ENCODE measurements around the gene BPGM.
"Not testable (repeated sequence)": the region's sequence is repeated elsewhere in the genome, so short reads cannot be mapped to it uniquely, and the experiment has no call there.

BPGM gene

DNA sequence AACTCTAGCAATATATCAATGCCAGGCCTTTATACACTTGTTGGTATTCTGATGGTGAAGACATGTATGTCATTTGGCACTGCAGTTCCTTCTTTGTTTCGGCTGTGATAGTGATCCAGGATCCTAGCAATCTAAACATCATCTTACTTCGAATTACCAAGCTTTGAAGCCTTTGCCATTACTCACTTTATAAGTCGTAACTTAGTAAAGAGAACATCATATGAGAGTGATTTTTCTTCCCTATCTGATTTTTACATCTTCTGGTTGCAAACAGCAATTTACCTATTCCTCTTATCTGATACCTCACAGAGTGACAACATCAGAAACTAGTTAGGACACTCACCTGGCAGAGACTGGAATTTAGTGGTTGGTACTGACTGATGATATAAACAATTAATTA, 7.6 kb upstream of the BPGM start:
- H3K27ac ChIP-seq (ENCODE audit: low read depth, low read length, poor library complexity, severe bottlenecking), result no peak overlapping the region
- no peaks in the 10 kb centered on the region for H3K79me2 ChIP-seq (ENCODE audit: insufficient read depth, low read length)
- no peaks in the 10 kb centered on the region for H3K4me1 ChIP-seq (ENCODE audit: insufficient read depth, low read length, severe bottlenecking)
- no peaks in the 10 kb centered on the region for H3K36me3 ChIP-seq (ENCODE audit: insufficient read depth, low read length)
- H3F3A ChIP-seq (ENCODE audit: insufficient read depth, low read length), result no peaks in the 10 kb centered on the region
- H3K4me2 ChIP-seq (ENCODE audit: low read length), result no peak overlapping the region
- no peaks in the 10 kb centered on the region for H4K20me1 ChIP-seq (ENCODE audit: insufficient read depth, low read length)
- H3K9me3 ChIP-seq (ENCODE audit: low read length), result no peaks in the 10 kb centered on the region
- H3K9ac ChIP-seq (ENCODE audit: low read length), result no peak overlapping the region
- no peak for TF ChIP-seq EZH2 (IDR thresholded peaks at IDR 0.05; ENCODE audit: borderline replicate concordance, low read length)
- TF ChIP-seq, protein P1, sequence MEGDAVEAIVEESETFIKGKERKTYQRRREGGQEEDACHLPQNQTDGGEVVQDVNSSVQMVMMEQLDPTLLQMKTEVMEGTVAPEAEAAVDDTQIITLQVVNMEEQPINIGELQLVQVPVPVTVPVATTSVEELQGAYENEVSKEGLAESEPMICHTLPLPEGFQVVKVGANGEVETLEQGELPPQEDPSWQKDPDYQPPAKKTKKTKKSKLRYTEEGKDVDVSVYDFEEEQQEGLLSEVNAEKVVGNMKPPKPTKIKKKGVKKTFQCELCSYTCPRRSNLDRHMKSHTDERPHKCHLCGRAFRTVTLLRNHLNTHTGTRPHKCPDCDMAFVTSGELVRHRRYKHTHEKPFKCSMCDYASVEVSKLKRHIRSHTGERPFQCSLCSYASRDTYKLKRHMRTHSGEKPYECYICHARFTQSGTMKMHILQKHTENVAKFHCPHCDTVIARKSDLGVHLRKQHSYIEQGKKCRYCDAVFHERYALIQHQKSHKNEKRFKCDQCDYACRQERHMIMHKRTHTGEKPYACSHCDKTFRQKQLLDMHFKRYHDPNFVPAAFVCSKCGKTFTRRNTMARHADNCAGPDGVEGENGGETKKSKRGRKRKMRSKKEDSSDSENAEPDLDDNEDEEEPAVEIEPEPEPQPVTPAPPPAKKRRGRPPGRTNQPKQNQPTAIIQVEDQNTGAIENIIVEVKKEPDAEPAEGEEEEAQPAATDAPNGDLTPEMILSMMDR (IDR thresholded peaks at IDR 0.05; ENCODE audit: low read length), result no peak
- H3K27me3 ChIP-seq (ENCODE audit: insufficient read depth, low read length), result no peaks in the 10 kb centered on the region
- H3K9me2 ChIP-seq (ENCODE audit: low read depth, low read length), result no peaks in the 10 kb centered on the region
- no peak overlapping the region for H2AFZ ChIP-seq (ENCODE audit: low read length)
- H3K4me3 ChIP-seq (ENCODE audit: low read depth, low read length, poor library complexity, severe bottlenecking), result no peak overlapping the region

DNA sequence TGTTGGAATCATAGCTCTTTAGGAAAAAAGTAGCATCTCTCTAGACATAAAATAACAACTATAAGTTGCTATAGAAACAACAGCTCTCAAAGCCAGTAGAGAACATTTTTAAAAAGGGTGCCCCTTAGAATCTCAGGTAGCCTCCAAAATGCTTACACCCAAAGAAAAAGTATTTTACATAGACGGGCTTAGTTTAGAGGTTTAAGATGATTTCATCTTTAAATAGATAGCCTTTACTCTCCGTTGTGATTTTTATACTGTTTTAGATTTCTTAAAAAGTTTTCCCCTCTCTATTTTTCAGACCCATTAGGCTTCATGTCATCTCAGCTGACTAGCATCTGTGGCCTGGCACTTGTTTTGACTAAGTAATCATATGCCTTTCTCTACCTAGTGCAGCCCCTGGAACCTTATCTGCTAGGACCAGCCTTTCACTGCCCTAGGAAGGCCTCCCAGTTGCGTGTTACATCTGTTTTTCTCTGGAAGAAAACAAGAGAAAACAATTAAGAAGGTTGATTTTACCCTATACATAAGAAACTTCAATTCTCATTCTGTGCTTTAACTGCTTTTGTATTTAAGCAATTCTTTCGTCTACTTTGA, 6.9 kb upstream of the BPGM start:
- Histone ChIP-seq H4K20me1 (ENCODE audit: insufficient read depth, low read length) (no peaks in the 10 kb centered on the region), H3F3A (ENCODE audit: insufficient read depth, low read length) (no peaks in the 10 kb centered on the region), H2AFZ (ENCODE audit: low read length) (no peak overlapping the region), H3K27me3 (ENCODE audit: insufficient read depth, low read length) (no peaks in the 10 kb centered on the region), H3K79me2 (ENCODE audit: insufficient read depth, low read length) (no peaks in the 10 kb centered on the region), H3K27ac (ENCODE audit: low read depth, low read length, poor library complexity, severe bottlenecking) (no peak overlapping the region), H3K4me2 (ENCODE audit: low read length) (no peak overlapping the region), H3K9me2 (ENCODE audit: low read depth, low read length) (no peaks in the 10 kb centered on the region), H3K4me3 (ENCODE audit: low read depth, low read length, poor library complexity, severe bottlenecking) (no peak overlapping the region), H3K9ac (ENCODE audit: low read length) (no peak overlapping the region), H3K36me3 (ENCODE audit: insufficient read depth, low read length) (no peaks in the 10 kb centered on the region), H3K4me1 (ENCODE audit: insufficient read depth, low read length, severe bottlenecking) (no peaks in the 10 kb centered on the region), H3K9me3 (ENCODE audit: low read length) (no peaks in the 10 kb centered on the region)
- TF ChIP-seq EZH2 (IDR thresholded peaks at IDR 0.05; ENCODE audit: borderline replicate concordance, low read length), result no peak
- TF ChIP-seq, protein P1 (IDR thresholded peaks at IDR 0.05; ENCODE audit: low read length), result no peak

DNA sequence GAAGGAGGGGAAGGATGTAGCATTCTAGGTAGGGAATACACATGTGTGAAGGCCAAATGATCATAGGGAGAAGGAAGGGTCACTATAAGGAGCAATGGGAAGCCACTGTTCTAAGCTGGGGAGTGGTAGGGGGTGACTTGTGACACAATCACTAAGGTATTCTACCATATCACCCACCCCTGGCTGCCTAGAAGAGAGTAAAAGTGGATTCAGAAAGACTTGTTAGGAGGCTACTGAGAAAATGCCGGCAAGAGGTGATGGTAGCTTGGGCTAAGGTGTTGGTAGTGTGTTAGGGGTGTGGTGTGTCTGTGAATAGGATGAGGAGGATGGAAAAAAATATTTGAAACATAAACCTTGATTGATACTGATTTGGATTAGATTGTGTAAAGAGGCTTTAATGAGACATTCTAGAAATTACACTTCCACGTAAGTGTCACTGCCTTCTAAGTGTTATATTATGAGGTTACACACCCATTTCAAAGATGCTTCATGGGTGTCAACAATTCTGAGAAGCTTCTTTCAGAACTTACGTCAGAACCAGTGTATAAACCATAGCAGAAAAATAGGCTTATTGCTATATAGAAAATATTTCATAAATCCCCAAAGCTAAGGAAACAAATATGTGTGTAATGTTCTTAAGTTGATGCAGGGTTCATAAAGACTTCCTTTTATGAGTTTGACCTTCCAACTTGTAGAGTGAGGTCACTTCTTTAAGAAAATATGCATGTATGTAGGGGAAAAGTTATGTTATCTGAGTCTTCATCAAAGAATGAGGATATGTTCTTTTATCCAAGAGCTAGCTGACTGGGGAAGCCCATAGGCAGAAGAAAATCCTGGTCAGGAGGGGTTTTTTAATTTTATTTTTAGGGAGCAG, 5.6 kb upstream of the BPGM start:
- H3K27ac ChIP-seq (ENCODE audit: low read depth, low read length, poor library complexity, severe bottlenecking), result no peak overlapping the region
- H2AFZ ChIP-seq (ENCODE audit: low read length), result no peak overlapping the region
- no peaks in the 10 kb centered on the region for H3K9me2 ChIP-seq (ENCODE audit: low read depth, low read length)
- TF ChIP-seq, protein P1 (IDR thresholded peaks at IDR 0.05; ENCODE audit: low read length), result no peak
- no peak for TF ChIP-seq EZH2 (IDR thresholded peaks at IDR 0.05; ENCODE audit: borderline replicate concordance, low read length)
- no peaks in the 10 kb centered on the region for H3K27me3 ChIP-seq (ENCODE audit: insufficient read depth, low read length)
- no peaks in the 10 kb centered on the region for H3F3A ChIP-seq (ENCODE audit: insufficient read depth, low read length)
- no peaks in the 10 kb centered on the region for H3K36me3 ChIP-seq (ENCODE audit: insufficient read depth, low read length)
- H3K4me3 ChIP-seq (ENCODE audit: low read depth, low read length, poor library complexity, severe bottlenecking), result no peak overlapping the region
- no peak overlapping the region for H3K9ac ChIP-seq (ENCODE audit: low read length)
- H3K79me2 ChIP-seq (ENCODE audit: insufficient read depth, low read length), result no peaks in the 10 kb centered on the region
- H3K4me1 ChIP-seq (ENCODE audit: insufficient read depth, low read length, severe bottlenecking), result peaks cover 10% of the 10 kb centered on the region
- H4K20me1 ChIP-seq (ENCODE audit: insufficient read depth, low read length), result no peaks in the 10 kb centered on the region
- no peak overlapping the region for H3K4me2 ChIP-seq (ENCODE audit: low read length)
- no peaks in the 10 kb centered on the region for H3K9me3 ChIP-seq (ENCODE audit: low read length)

- not testable (repeated sequence) for H3K4me3 ChIP-seq (ENCODE audit: low read depth, low read length, poor library complexity, severe bottlenecking); H3K79me2 ChIP-seq (ENCODE audit: insufficient read depth, low read length); H3K36me3 ChIP-seq (ENCODE audit: insufficient read depth, low read length); H3F3A ChIP-seq (ENCODE audit: insufficient read depth, low read length); H4K20me1 ChIP-seq (ENCODE audit: insufficient read depth, low read length); H3K27me3 ChIP-seq (ENCODE audit: insufficient read depth, low read length); H3K9ac ChIP-seq (ENCODE audit: low read length); H3K9me3 ChIP-seq (ENCODE audit: low read length); H2AFZ ChIP-seq (ENCODE audit: low read length); H3K4me2 ChIP-seq (ENCODE audit: low read length); H3K27ac ChIP-seq (ENCODE audit: low read depth, low read length, poor library complexity, severe bottlenecking); H3K9me2 ChIP-seq (ENCODE audit: low read depth, low read length)
- peaks cover 12% of the 10 kb centered on the region for H3K4me1 ChIP-seq (ENCODE audit: insufficient read depth, low read length, severe bottlenecking)
Measured at GRCh38 chr7:134641981-134642380, 4.7 kb upstream of the BPGM start.
